Jurkat, Clone E6-1 (cell line): ENCODE measurements around the gene NCK1.
A peak's percentile ranks its signal among the peaks of the same experiment; 100 is the strongest.
"Not testable (repeated sequence)": the region's sequence is repeated elsewhere in the genome, so short reads cannot be mapped to it uniquely, and the experiment has no call there.

Experiments used
- DNase-seq: peaks from one replicate; pipeline ENCODE4 v3.0.0-alpha.2; 2011; ENCODE audit warnings: low read depth, low spot score
- H3K4me3 ChIP-seq: 2 replicates; pipeline ENCODE4 v1.5.1; 2011; ENCODE audit warnings: mild to moderate bottlenecking, low read length, control low read depth, moderate library complexity

NCK1 gene

GRCh38 chr3:136902530-136902929, 40.5 kb downstream of the NCK1 start:
- H3K4me3 ChIP-seq, DNase-seq: not testable (repeated sequence)

GRCh38 chr3:136903899-136904298, 41.9 kb downstream of the NCK1 start:
- no peak overlapping the region for H3K4me3 ChIP-seq

GRCh38 chr3:136904746-136905145, 42.7 kb downstream of the NCK1 start:
- H3K4me3 ChIP-seq: no peak overlapping the region
- no peak for DNase-seq

More at GRCh38 chr3:136903899-136904298, 41.9 kb downstream of the NCK1 start:
- no peak for DNase-seq

GRCh38 chr3:136905549-136905948, 43.5 kb downstream of the NCK1 start:
- no peak overlapping the region for H3K4me3 ChIP-seq
- no peak for DNase-seq

- DNase-seq: no peak
- no peak overlapping the region for H3K4me3 ChIP-seq
Observed at GRCh38 chr3:136906725-136907124, 44.7 kb downstream of the NCK1 start.

GRCh38 chr3:136908297-136908696, 46.3 kb downstream of the NCK1 start:
- DNase-seq: no peak
- no peak overlapping the region for H3K4me3 ChIP-seq

GRCh38 chr3:136909187-136909586, 47.2 kb downstream of the NCK1 start:
- H3K4me3 ChIP-seq: no peak overlapping the region
- DNase-seq: no peak

- no peak for DNase-seq
- H3K4me3 ChIP-seq: no peak overlapping the region
Observed at GRCh38 chr3:136910697-136911096, 48.7 kb downstream of the NCK1 start.

GRCh38 chr3:136913168-136913567, 51.2 kb downstream of the NCK1 start:
- H3K4me3 ChIP-seq: no peak overlapping the region
- no peak for DNase-seq

GRCh38 chr3:136914739-136915138, 52.7 kb downstream of the NCK1 start:
- no peak for DNase-seq
- no peak overlapping the region for H3K4me3 ChIP-seq

- H3K4me3 ChIP-seq: no peak overlapping the region
- DNase-seq: no peak
Observed at GRCh38 chr3:136916223-136916622, 54.2 kb downstream of the NCK1 start.

- no peak overlapping the region; the same call in 1 of the 2 replicates for H3K4me3 ChIP-seq
- DNase-seq: peak; percentile 60
Observed at GRCh38 chr3:136919799-136920580, 58.0 kb downstream of the NCK1 start.

- H3K4me3 ChIP-seq: no peak overlapping the region
- no peak for DNase-seq
Observed at GRCh38 chr3:136920904-136921611, 59.0 kb downstream of the NCK1 start.

GRCh38 chr3:136925425-136926190, 63.6 kb downstream of the NCK1 start:
- no peak overlapping the region for H3K4me3 ChIP-seq
- no peak for DNase-seq

GRCh38 chr3:136928240-136928639, 66.2 kb downstream of the NCK1 start:
- no peak overlapping the region for H3K4me3 ChIP-seq
- no peak for DNase-seq

- no peak overlapping the region for H3K4me3 ChIP-seq
- no peak for DNase-seq
Observed at GRCh38 chr3:136929977-136930670, 68.1 kb downstream of the NCK1 start.

GRCh38 chr3:136931606-136932005, 69.6 kb downstream of the NCK1 start:
- no peak overlapping the region for H3K4me3 ChIP-seq
- no peak for DNase-seq

GRCh38 chr3:136932523-136932922, 70.5 kb downstream of the NCK1 start:
- H3K4me3 ChIP-seq: no peak overlapping the region
- DNase-seq: no peak
